Stimulated activated naive B cell treated with anti-CD40 and anti-IgM and Interleukin-4, amounts not matched to agents 10 μg/mL and 1 μg/mL and 100 μg/mL, for 72 hours (primary cell): ENCODE results near the gene EXOSC9.
"Not testable (repeated sequence)": the region's sequence is repeated elsewhere in the genome, so short reads cannot be mapped to it uniquely, and the experiment has no call there.

Experiments used
- ATAC-seq, 2 donors: fragments of 150-1000 bp; cut with Tn5 transposase; replicated peaks; 2 replicates each; pipeline ENCODE4 v1.10.0; 2021; ENCODE audit warnings: moderate library complexity in 1 of 2
- DNase-seq: peaks from one replicate; pipeline ENCODE4 v3.0.0; 2021
- H3K27ac Mint-ChIP-seq: one replicate; pipeline ENCODE4 v1.8.0; 2022; ENCODE audit warnings: mild to moderate bottlenecking, mixed read lengths
- H3K27me3 Mint-ChIP-seq, 2 donors: one replicate each; pipeline ENCODE4 v1.8.0; 2022; ENCODE audit warnings: mixed read lengths in 2 of 2
- H3K36me3 Mint-ChIP-seq, 2 donors: one replicate each; pipeline ENCODE4 v1.8.0; 2022; ENCODE audit warnings: mixed read lengths in 2 of 2, mild to moderate bottlenecking in 1 of 2
- H3K4me1 Mint-ChIP-seq, 2 donors: one replicate each; pipeline ENCODE4 v1.8.0; 2022; ENCODE audit warnings: mixed read lengths in 2 of 2, mild to moderate bottlenecking in 1 of 2
- H3K4me3 Mint-ChIP-seq, 2 donors: one replicate each; pipeline ENCODE4 v1.8.0; 2022; ENCODE audit warnings: mild to moderate bottlenecking in 2 of 2, mixed read lengths in 2 of 2, moderate library complexity in 1 of 2
- H3K9me3 Mint-ChIP-seq, 2 donors: one replicate each; pipeline ENCODE4 v1.8.0; 2022; ENCODE audit warnings: mixed read lengths in 2 of 2, mild to moderate bottlenecking in 1 of 2

EXOSC9 gene

GRCh38 chr4:121800961-121801714, at the start of gene EXOSC9:
Gene EXOSC9 (plus strand): TSS chr4:121801323. CDS start chr4:121801425, 102 bp downstream.
- Mint-ChIP-seq H3K27ac (peak within 1 kb of the TSS; percentile 97), H3K4me3 (peak within 1 kb of the TSS; percentile 86 to 90), H3K9me3 (no peaks in the 10 kb centered on the region), H3K27me3 (no peaks in the 10 kb centered on the region), H3K36me3 (peaks cover 10 to 11% of the 10 kb centered on the region in 2 donors), H3K4me1 (peaks cover 10 to 30% of the 10 kb centered on the region in 2 donors)
- ATAC-seq, result peak; percentile 87
- peak; percentile 92 for DNase-seq

- not testable (repeated sequence) for DNase-seq, H3K27ac Mint-ChIP-seq
- peaks cover 30 to 48% of the 10 kb centered on the region in 2 donors for H3K27me3 Mint-ChIP-seq
Observed at GRCh38 chr4:121752142-121752541, 49.0 kb upstream of the EXOSC9 start.

GRCh38 chr4:121758925-121759568, 42.1 kb upstream of the EXOSC9 start:
- Mint-ChIP-seq H3K36me3 (no peaks in the 10 kb centered on the region), H3K27me3 (peaks cover 34 to 48% of the 10 kb centered on the region in 2 donors), H3K27ac (no peak overlapping the region), H3K9me3 (peaks cover 1 to 3% of the 10 kb centered on the region in 2 donors), H3K4me1 (peaks cover 0 to 2% of the 10 kb centered on the region in 2 donors), H3K4me3 (no peak overlapping the region)
- ATAC-seq, result no peak
- DNase-seq, result no peak

More at GRCh38 chr4:121752142-121752541, 49.0 kb upstream of the EXOSC9 start:
- H3K4me3 Mint-ChIP-seq, H3K36me3 Mint-ChIP-seq, ATAC-seq, H3K4me1 Mint-ChIP-seq, H3K9me3 Mint-ChIP-seq: not testable (repeated sequence)

GRCh38 chr4:121760205-121760604, 40.9 kb upstream of the EXOSC9 start:
- Mint-ChIP-seq H3K27me3 (peaks cover 39 to 50% of the 10 kb centered on the region in 2 donors), H3K4me3 (no peak overlapping the region), H3K27ac (no peak overlapping the region), H3K36me3 (no peaks in the 10 kb centered on the region), H3K9me3 (peaks cover 1 to 3% of the 10 kb centered on the region in 2 donors), H3K4me1 (peaks cover 3 to 14% of the 10 kb centered on the region in 2 donors)
- ATAC-seq (no peak), DNase-seq (no peak)

GRCh38 chr4:121764303-121764701, 36.8 kb upstream of the EXOSC9 start:
- Mint-ChIP-seq H3K27ac (no peak overlapping the region), H3K4me1 (peaks cover 6 to 16% of the 10 kb centered on the region in 2 donors), H3K4me3 (peak overlapping the region in 1 of 2 donors; percentile 72), H3K9me3 (no peaks in the 10 kb centered on the region), H3K36me3 (no peaks in the 10 kb centered on the region), H3K27me3 (peaks cover 53 to 62% of the 10 kb centered on the region in 2 donors)
- ATAC-seq, result no peak
- DNase-seq, result no peak

- Mint-ChIP-seq H3K4me1 (peaks cover 6 to 16% of the 10 kb centered on the region in 2 donors), H3K4me3 (peak within 1 kb of the TSS; percentile 54 to 72), H3K9me3 (no peaks in the 10 kb centered on the region), H3K27ac (peak within 1 kb of the TSS; percentile 51), H3K36me3 (no peaks in the 10 kb centered on the region), H3K27me3 (peaks cover 49 to 59% of the 10 kb centered on the region in 2 donors)
- ATAC-seq (no peak), DNase-seq (no peak)
Observed at GRCh38 chr4:121764702-121765367, 36.3 kb upstream of the EXOSC9 start, which contains the start of gene SMIM43. Gene SMIM43 (minus strand): TSS chr4:121765164. CDS start chr4:121765105, 59 bp downstream.

GRCh38 chr4:121765368-121765705, 35.8 kb upstream of the EXOSC9 start:
- Mint-ChIP-seq H3K4me1 (peaks cover 6 to 16% of the 10 kb centered on the region in 2 donors), H3K27me3 (peaks cover 50 to 59% of the 10 kb centered on the region in 2 donors), H3K36me3 (no peaks in the 10 kb centered on the region), H3K27ac (no peak overlapping the region), H3K9me3 (no peaks in the 10 kb centered on the region), H3K4me3 (peak overlapping the region; percentile 22 to 44)
- DNase-seq, result no peak
- no peak for ATAC-seq

- no peak overlapping the region for H3K4me3 Mint-ChIP-seq
- H3K9me3 Mint-ChIP-seq, result no peaks in the 10 kb centered on the region
- peaks cover 57 to 64% of the 10 kb centered on the region in 2 donors for H3K27me3 Mint-ChIP-seq
- H3K4me1 Mint-ChIP-seq, result peaks cover 6 to 16% of the 10 kb centered on the region in 2 donors
- H3K27ac Mint-ChIP-seq, result no peak overlapping the region
- DNase-seq (no peak), ATAC-seq (no peak)
- no peaks in the 10 kb centered on the region for H3K36me3 Mint-ChIP-seq
Observed at GRCh38 chr4:121765971-121766538, 35.1 kb upstream of the EXOSC9 start.

GRCh38 chr4:121767166-121767565, 34.0 kb upstream of the EXOSC9 start:
- H3K4me1 Mint-ChIP-seq, result peaks cover 6 to 16% of the 10 kb centered on the region in 2 donors
- peaks cover 57 to 63% of the 10 kb centered on the region in 2 donors for H3K27me3 Mint-ChIP-seq
- no peaks in the 10 kb centered on the region for H3K36me3 Mint-ChIP-seq
- ATAC-seq, result no peak
- no peak overlapping the region for H3K4me3 Mint-ChIP-seq
- H3K9me3 Mint-ChIP-seq, result no peaks in the 10 kb centered on the region
- DNase-seq, result no peak
- no peak overlapping the region for H3K27ac Mint-ChIP-seq

- H3K9me3 Mint-ChIP-seq, result no peaks in the 10 kb centered on the region
- no peaks in the 10 kb centered on the region for H3K36me3 Mint-ChIP-seq
- no peak overlapping the region for H3K27ac Mint-ChIP-seq
- peaks cover 6 to 12% of the 10 kb centered on the region in 2 donors for H3K4me1 Mint-ChIP-seq
- H3K4me3 Mint-ChIP-seq, result no peak overlapping the region
- ATAC-seq (no peak), DNase-seq (no peak)
- H3K27me3 Mint-ChIP-seq, result peaks cover 40 to 58% of the 10 kb centered on the region in 2 donors
Observed at GRCh38 chr4:121769341-121769740, 31.8 kb upstream of the EXOSC9 start.

- DNase-seq (no peak), ATAC-seq (no peak)
- peaks cover 32 to 45% of the 10 kb centered on the region in 2 donors for H3K27me3 Mint-ChIP-seq
- no peak overlapping the region for H3K4me3 Mint-ChIP-seq
- H3K4me1 Mint-ChIP-seq, result no peaks in the 10 kb centered on the region
- H3K36me3 Mint-ChIP-seq, result no peaks in the 10 kb centered on the region
- no peaks in the 10 kb centered on the region for H3K9me3 Mint-ChIP-seq
- no peak overlapping the region for H3K27ac Mint-ChIP-seq
Observed at GRCh38 chr4:121771869-121772268, 29.3 kb upstream of the EXOSC9 start.

GRCh38 chr4:121773883-121774282, 27.2 kb upstream of the EXOSC9 start:
- no peaks in the 10 kb centered on the region for H3K9me3 Mint-ChIP-seq
- H3K4me1 Mint-ChIP-seq, result no peaks in the 10 kb centered on the region
- H3K4me3 Mint-ChIP-seq, result no peak overlapping the region
- H3K27me3 Mint-ChIP-seq, result peaks cover 19 to 46% of the 10 kb centered on the region in 2 donors
- H3K27ac Mint-ChIP-seq, result no peak overlapping the region
- no peaks in the 10 kb centered on the region for H3K36me3 Mint-ChIP-seq
- no peak for DNase-seq
- no peak for ATAC-seq

GRCh38 chr4:121776610-121777401, 24.3 kb upstream of the EXOSC9 start:
- Mint-ChIP-seq H3K27me3 (peaks cover 25 to 42% of the 10 kb centered on the region in 2 donors), H3K9me3 (no peaks in the 10 kb centered on the region), H3K36me3 (no peaks in the 10 kb centered on the region), H3K4me3 (no peak overlapping the region), H3K4me1 (no peaks in the 10 kb centered on the region), H3K27ac (no peak overlapping the region)
- no peak for ATAC-seq
- no peak for DNase-seq
